Measurements from ENCODE around the gene FAS. TPM values are rescaled to one million over a fixed set of nuclear protein-coding genes. Genes with fewer than 3 reads are reported as not detected.

Gene FAS
- 3.8 TPM for total RNA-seq
- long read RNA-seq, partial matches to known transcripts: 0 of 3 reads
- long read RNA-seq, other reads (novel, unspliced or antisense): 0 of 3 reads

- intact Hi-C loops (cut with DNase I): no loop called here
- ATAC-seq (ENCODE audit: poor library complexity): peak; percentile 83
Observed at GRCh38 chr10:88990384-88991160, at the start of gene FAS. Gene FAS, plus strand, starts transcription at chr10:88990798. Its CDS starts 79 bp downstream, at chr10:88990877.

GRCh38 chr10:88941026-88941425, 49.6 kb upstream of the FAS start:
- intact Hi-C loops (cut with DNase I): no loop called here
- no peak for ATAC-seq (ENCODE audit: poor library complexity)
- no peak for DNase-seq

More at GRCh38 chr10:88990384-88991160, at the start of gene FAS:
- DNase-seq: peak; percentile 82

GRCh38 chr10:88943778-88944177, 46.8 kb upstream of the FAS start:
- ATAC-seq (ENCODE audit: poor library complexity): no peak
- intact Hi-C loops (cut with DNase I): no loop called here
- no peak for DNase-seq

GRCh38 chr10:88944813-88945212, 45.8 kb upstream of the FAS start:
- intact Hi-C loops (cut with DNase I): no loop called here
- no peak for ATAC-seq (ENCODE audit: poor library complexity)
- no peak for DNase-seq

- ATAC-seq (ENCODE audit: poor library complexity) (no peak), DNase-seq (no peak)
- intact Hi-C loops (cut with DNase I): no loop called here
Observed at GRCh38 chr10:88946200-88946599, 44.4 kb upstream of the FAS start.

- no peak for DNase-seq
- intact Hi-C loops (cut with DNase I): no loop called here
- no peak for ATAC-seq (ENCODE audit: poor library complexity)
Observed at GRCh38 chr10:88946965-88947590, 43.5 kb upstream of the FAS start.

- ATAC-seq (ENCODE audit: poor library complexity) (no peak), DNase-seq (no peak)
- intact Hi-C loops (cut with DNase I): no loop called here
Observed at GRCh38 chr10:88949051-88949450, 41.5 kb upstream of the FAS start.

- intact Hi-C loops (cut with DNase I): no loop called here
- ATAC-seq (ENCODE audit: poor library complexity) (no peak), DNase-seq (no peak)
Observed at GRCh38 chr10:88949912-88950837, 40.4 kb upstream of the FAS start.

GRCh38 chr10:88952647-88953111, 37.9 kb upstream of the FAS start, which contains the start of gene ACTA2:
Gene ACTA2, minus strand, starts transcription at chr10:88952773. Its CDS starts 3,843 bp downstream, at chr10:88948930.
- DNase-seq (peak; percentile 52), ATAC-seq (ENCODE audit: poor library complexity) (peak; percentile 35)
- intact Hi-C loops (cut with DNase I): no loop called here

GRCh38 chr10:88953662-88954061, 36.9 kb upstream of the FAS start:
- DNase-seq: no peak
- intact Hi-C loops (cut with DNase I): no loop called here
- no peak for ATAC-seq (ENCODE audit: poor library complexity)

- no peak for DNase-seq
- intact Hi-C loops (cut with DNase I): no loop called here
- ATAC-seq (ENCODE audit: poor library complexity): no peak
Observed at GRCh38 chr10:88954458-88955083, 36.0 kb upstream of the FAS start.

GRCh38 chr10:88957381-88957780, 33.2 kb upstream of the FAS start:
- intact Hi-C loops (cut with DNase I): no loop called here

GRCh38 chr10:88958721-88959120, 31.9 kb upstream of the FAS start:
- ATAC-seq (ENCODE audit: poor library complexity) (no peak), DNase-seq (no peak)
- intact Hi-C loops (cut with DNase I): no loop called here

More at GRCh38 chr10:88957381-88957780, 33.2 kb upstream of the FAS start:
- no peak for ATAC-seq (ENCODE audit: poor library complexity)
- no peak for DNase-seq

- ATAC-seq (ENCODE audit: poor library complexity) (no peak), DNase-seq (no peak)
- intact Hi-C loops (cut with DNase I): no loop called here
Observed at GRCh38 chr10:88960802-88961201, 29.8 kb upstream of the FAS start.

- ATAC-seq (ENCODE audit: poor library complexity) (no peak), DNase-seq (no peak)
- intact Hi-C loops (cut with DNase I): no loop called here
Observed at GRCh38 chr10:88961266-88961665, 29.3 kb upstream of the FAS start.

GRCh38 chr10:88962336-88962735, 28.3 kb upstream of the FAS start:
- DNase-seq (no peak), ATAC-seq (ENCODE audit: poor library complexity) (no peak)
- intact Hi-C loops (cut with DNase I): no loop called here

- DNase-seq (no peak), ATAC-seq (ENCODE audit: poor library complexity) (no peak)
- intact Hi-C loops (cut with DNase I): no loop called here
Observed at GRCh38 chr10:88963318-88963717, 27.3 kb upstream of the FAS start.

GRCh38 chr10:88964360-88964759, 26.2 kb upstream of the FAS start:
- DNase-seq: no peak
- intact Hi-C loops (cut with DNase I): no loop called here

More at GRCh38 chr10:88964360-88964759, 26.2 kb upstream of the FAS start:
- ATAC-seq (ENCODE audit: poor library complexity): no peak

All from Right ventricle myocardium superior (tissue), 1 donor.